ENCODE measurements around the gene CANT1.
A peak's percentile ranks its signal among the peaks of the same experiment; 100 is the strongest.

The CANT1 gene

GRCh38 chr17:79009397-79010303, at the start of gene CANT1:
TSS of gene CANT1 (minus strand) at chr17:79009764. CDS start at chr17:78997622, 12,142 bp downstream.
- DNase-seq = peak; percentile 76

DNA sequence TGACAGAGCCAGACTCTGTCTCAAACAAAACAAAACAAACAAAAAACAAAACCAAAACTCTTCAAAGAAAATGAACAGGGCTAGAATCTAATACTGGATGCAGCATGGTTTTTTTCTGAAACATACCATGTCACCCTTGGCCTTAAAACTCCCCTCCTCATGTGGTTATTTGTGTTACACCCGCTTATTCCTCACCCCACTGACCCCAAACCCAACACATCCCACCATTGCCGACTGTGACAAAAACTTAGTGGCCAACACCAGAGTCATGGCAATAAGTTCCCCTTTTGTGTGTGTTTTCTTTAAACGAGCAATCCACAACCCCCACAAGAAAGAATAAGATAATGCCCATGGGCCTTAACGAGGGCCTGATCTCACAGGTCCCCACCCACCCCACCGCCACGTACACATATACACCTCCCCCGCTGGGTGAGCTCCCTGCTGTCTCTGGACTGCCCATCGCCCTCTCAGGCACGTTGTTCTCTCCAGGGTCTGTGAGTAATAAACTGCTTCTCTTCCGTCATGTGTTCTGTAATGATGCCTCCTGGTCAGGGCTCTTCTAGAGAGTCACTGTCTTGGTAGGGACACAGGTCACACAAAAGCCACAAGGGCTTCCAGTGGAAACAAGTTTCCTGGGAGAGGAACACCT, 48.3 kb upstream of the CANT1 start:
- no peak for DNase-seq

DNA sequence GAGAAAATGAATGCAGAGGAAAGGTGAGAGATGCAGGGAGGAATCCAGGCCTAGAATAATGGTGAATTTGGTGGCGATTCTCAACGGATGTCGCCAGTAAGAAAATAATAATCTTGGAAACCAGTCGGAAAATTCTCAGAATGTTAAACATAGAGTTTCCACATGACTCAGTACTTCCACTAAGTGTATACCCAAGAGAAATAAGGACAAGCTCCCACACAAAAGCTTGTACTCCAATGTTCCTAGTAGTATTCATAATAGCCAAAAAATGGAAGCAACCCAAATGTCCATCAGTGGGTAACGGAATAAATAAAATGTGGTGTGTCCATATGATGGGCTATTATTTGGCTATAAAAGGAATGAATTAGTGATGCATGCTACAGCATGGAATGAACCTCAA, 45.6 kb upstream of the CANT1 start:
- DNase-seq = no peak

DNA sequence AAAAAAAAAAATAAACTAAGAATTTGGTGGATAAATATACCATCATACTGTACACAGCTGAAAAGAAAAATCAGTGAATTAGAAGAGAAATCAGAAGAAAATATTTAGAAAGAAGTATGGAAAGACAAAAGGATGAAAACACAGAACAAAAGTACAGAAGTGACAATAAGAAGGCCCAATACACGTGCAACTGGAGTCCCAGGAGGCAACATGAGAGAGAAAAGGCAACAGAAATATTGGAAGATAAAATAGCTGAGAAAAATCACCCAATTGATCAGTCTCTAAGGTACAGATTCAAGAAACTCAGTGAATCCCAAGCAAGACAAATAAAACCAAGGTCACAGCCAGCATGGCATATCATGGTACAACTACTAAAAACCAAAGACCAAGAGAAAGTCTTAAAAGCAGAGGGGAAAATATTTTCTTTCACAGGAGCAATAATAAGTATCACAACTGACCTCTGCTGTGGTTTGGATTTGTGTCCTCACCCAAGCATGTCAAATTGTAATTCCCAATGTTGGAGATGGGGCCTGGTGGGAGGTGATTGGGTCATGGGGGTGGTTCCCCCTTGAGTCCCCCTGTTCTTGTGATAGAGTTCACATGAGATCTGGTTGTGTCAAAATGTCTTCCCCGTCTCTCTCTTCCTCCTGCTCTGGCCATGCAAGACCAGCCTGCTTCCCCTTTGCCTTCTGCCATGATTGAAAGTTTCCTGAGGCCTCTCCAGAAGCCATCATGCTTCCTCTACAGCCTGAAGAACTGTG, 44.8 kb upstream of the CANT1 start:
- DNase-seq = no peak

DNA sequence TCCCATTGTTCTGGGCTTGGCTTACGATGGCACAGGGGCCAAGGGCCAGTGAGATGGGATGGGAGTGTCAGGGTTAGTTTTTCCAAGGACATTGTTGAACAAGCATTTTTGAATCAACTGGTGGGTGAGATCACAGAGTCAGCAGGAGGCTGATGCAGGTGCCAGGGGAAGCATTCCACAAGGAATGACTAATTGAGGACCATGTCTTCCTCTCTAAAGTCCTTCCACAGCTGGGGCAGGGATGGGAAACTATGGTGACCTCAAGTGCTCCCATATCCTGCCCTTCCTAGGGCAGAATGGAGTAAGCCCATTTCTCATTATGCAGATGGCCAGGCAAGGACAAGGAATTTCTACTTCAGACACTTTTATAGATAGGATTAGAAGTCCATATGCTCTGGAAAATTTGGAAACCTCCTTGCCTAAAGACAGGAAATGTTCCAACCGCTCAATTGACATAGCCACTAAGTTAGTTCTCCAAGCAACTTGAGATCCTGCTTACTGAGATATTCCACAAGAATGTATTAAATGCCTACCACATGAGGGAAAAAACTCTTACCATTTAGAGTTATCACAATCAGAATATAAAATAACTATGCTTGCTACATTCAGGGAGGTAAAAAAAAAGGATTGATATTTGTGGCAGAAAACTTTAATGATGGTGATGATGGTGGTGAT, 43.8 kb upstream of the CANT1 start:
- no peak for DNase-seq

DNA sequence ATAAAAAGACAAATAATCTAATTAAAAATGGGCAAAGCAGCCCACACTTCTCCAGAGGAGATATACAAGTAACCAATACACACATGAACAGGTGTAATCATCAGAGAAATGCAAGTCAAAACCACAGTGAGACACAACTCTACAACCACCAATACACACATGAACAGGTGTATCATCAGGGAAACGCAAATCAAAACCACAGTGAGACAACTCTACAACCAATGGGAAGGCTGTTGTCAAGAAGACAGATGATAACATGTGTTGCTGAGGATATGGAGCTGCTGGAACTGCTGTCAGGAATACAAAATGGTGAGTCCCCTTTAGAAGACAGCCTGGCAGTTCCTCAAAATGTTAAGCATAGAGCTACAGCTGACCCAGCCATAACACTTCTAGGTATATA, 42.6 kb upstream of the CANT1 start:
- DNase-seq = no peak

GRCh38 chr17:79051306-79051705, 41.7 kb upstream of the CANT1 start:
- DNase-seq = no peak

GRCh38 chr17:79050551-79050950, 41.0 kb upstream of the CANT1 start:
- no peak for DNase-seq

GRCh38 chr17:79049821-79050220, 40.3 kb upstream of the CANT1 start:
- DNase-seq = no peak

DNA sequence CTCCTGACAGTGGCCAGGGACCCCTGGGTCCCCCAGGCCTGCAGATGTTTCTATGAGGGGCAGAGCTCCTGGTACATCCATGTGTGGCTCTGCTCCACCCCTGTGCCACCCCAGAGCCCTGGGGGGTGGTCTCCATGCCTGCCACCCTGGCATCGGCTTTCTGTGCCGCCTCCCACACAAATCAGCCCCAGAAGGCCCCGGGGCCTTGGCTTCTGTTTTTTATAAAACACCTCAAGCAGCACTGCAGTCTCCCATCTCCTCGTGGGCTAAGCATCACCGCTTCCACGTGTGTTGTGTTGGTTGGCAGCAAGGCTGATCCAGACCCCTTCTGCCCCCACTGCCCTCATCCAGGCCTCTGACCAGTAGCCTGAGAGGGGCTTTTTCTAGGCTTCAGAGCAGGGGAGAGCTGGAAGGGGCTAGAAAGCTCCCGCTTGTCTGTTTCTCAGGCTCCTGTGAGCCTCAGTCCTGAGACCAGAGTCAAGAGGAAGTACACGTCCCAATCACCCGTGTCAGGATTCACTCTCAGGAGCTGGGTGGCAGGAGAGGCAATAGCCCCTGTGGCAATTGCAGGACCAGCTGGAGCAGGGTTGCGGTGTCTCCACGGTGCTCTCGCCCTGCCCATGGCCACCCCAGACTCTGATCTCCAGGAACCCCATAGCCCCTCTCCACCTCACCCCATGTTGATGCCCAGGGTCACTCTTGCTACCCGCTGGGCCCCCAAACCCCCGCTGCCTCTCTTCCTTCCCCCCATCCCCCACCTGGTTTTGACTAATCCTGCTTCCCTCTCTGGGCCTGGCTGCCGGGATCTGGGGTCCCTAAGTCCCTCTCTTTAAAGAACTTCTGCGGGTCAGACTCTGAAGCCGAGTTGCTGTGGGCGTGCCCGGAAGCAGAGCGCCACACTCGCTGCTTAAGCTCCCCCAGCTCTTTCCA, 39.5 kb upstream of the CANT1 start:
- DNase-seq = no peak

- DNase-seq = no peak
Measured at GRCh38 chr17:79047923-79048825, 38.6 kb upstream of the CANT1 start.

GRCh38 chr17:79047291-79047920, 37.8 kb upstream of the CANT1 start:
- DNase-seq = no peak

- no peak for DNase-seq
Measured at GRCh38 chr17:79046916-79047280, 37.3 kb upstream of the CANT1 start.

DNA sequence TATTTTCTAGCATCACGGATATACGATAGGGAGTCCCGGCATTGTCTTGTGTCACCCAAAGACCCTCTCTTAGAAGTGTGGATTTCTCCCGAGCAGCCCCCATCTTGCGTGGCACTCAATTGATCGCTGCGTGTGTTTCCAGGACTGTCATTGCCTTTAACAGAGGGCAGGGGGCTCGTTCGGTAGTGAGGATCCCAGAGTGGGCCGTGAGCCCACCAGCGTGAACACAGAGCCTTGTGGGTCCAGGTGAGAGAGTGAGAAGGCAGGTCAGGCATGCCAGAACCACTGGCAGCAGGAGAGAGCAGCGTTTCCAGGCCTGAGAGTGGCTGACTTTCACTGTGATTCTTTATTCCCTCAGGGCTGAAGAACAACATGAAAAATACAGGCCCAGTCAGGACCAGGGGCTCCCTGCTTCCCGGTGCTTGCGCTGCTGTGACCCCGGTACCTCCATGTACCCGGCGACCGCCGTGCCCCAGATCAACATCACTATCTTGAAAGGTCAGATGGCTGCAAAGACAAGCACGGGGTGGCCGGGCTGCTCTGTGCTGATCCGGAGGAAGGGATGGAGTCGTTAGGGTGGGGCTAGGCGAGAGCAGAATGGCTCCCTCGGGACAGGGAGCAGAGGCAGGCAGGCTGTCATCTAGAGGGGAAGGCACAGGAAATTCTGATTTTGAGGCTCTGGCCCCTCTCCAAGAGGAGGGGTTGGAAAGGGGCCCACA, 36.8 kb upstream of the CANT1 start:
- no peak for DNase-seq

GRCh38 chr17:79045842-79046196, 36.3 kb upstream of the CANT1 start:
- DNase-seq = peak; percentile 39

DNA sequence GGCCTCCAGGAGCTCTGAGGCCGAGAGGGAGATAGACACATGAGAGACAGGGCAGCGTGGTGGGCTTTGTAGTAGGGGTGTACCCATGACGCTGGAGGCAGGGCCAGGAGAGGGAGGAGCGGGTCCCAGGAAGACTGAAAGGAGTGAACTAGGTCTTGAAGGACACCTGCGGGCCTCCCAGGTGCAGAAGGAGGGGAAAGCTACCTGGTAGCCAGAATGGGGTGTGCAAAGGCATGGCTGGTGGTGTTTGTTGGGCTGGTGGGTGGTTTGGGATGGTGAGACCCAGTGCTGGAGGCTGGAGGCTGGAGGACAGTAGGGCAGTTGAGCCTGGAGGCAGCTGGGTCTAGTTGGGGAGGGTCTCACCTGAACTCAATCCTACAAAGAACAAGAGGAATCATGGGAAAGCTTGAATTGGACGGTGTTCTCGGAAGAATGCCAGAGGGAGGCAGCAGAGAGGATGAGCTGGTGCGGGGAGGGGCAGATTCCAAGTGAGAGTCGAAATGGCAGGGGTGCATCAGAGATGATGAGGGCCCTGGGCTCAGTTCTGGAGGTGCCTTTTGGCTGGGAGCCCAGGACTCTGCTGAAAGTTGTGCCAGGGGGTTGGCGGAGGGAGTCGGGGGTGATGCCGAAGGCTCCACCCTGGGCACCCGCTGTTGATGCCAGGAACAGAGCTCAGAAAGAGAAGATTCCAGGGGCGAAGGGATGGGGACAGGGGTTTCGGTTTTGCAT, 35.6 kb upstream of the CANT1 start:
- no peak for DNase-seq

DNA sequence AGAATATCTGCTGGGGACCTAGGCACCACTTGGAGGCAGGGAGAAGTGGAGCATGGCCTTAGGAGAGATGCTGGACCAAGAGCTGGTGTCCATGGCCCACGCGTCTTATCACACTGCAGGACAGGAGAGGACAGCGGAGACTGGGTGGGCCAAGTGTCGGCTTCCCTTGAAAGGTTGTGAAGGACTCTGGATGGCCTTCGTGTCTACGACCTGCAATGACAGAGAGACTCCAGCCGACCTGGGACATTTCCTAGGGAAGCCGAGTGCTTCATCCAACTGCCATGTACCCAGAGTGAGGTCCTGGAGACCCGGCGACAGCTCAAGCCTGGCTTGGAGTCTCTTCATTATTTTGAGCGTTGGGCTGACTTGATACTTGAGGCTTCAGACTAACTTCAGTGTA, 34.9 kb upstream of the CANT1 start:
- DNase-seq = no peak

DNA sequence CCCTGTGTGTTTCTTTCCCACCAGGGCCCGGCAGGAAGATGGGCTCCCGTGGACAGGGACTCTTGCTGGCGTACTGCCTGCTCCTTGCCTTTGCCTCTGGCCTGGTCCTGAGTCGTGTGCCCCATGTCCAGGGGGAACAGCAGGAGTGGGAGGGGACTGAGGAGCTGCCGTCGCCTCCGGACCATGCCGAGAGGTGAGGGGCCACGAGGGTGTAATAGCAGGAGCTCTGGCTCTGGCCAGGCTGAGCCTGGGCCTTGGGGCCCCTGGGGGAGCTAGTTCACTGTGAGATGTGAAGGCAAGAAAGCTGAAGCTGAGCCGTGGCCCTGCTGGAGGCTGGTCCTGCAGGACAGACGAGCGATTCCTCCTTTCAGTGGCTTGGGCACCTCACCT, 34.4 kb upstream of the CANT1 start:
- no peak for DNase-seq

Measured in GDM1 (cell line).